GM21447 (cell line): ENCODE measurements around the gene SOX12.

ENCODE experiments used
- ATAC-seq: cut with Tn5 transposase; IDR thresholded peaks from one replicate; pipeline ENCODE4 v1.9.1; 2021; ENCODE audit not compliant: unreplicated experiment

Gene SOX12

DNA sequence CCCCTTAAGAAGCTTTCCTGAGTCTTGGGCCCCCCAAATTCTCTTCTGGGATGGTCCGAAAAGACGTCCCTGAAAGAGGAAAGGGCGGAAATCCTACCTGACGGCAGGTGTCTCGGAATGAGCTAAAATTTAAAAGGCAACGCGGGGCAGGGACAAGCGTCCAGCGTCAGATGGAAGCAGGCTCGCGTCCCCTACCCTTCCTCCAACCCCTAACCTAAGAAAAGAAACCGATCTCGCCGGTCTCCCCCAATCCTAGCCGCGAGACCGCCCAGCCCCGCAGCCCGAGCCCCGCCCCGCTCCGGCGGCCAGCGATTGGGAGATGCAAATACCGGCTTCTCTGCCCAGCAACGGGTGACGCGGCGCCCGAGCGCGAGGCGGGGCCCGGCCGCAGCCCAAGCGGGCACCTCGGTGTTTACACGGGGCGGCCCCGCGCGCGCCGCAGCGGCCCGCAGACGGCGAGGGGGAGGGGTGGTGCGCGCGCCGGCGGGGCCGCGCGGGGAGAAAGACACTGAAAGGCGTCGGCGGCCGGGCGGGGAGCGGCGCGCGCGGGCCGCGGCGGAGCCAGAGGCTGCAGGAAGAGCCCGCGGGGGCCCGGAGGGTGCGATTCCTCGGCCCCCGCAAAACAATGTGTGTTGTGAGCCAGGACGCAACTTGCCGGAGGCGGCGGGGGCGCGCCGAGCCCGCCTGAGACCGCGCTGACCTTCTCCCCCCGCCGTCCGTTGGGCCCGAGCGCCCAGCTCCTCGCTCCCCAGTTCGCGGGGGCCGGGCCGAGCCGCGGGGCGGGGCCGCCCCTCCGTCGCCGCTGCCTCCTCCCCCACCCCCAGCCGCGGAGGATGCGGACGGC, at the start of gene SOX12:
Gene SOX12 (plus strand): TSS at position 508 of the 844 bp plus-strand sequence. CDS start 373 bp downstream, outside the sequence.
- ATAC-seq, result peak; percentile 68

DNA sequence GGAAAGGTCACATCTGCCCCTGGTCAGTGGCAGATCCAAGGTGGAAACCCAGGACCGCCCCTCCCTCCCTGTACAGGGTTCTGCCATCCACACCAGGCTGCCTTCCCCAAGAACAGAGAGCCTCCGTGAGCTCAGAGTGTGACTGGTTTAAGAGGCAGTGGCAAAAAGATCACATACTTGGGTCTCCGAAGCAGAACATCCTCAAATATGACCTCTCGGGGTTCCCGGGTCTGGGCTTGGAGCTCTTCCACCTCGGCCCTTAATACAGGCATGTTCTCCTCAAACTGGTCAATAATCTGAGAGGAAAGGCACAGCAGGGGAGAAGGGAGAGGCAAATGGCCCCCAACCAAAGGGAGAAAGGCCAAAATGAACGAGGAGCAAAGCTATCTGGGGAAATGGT, 49.6 kb upstream of the SOX12 start:
- no peak for ATAC-seq

DNA sequence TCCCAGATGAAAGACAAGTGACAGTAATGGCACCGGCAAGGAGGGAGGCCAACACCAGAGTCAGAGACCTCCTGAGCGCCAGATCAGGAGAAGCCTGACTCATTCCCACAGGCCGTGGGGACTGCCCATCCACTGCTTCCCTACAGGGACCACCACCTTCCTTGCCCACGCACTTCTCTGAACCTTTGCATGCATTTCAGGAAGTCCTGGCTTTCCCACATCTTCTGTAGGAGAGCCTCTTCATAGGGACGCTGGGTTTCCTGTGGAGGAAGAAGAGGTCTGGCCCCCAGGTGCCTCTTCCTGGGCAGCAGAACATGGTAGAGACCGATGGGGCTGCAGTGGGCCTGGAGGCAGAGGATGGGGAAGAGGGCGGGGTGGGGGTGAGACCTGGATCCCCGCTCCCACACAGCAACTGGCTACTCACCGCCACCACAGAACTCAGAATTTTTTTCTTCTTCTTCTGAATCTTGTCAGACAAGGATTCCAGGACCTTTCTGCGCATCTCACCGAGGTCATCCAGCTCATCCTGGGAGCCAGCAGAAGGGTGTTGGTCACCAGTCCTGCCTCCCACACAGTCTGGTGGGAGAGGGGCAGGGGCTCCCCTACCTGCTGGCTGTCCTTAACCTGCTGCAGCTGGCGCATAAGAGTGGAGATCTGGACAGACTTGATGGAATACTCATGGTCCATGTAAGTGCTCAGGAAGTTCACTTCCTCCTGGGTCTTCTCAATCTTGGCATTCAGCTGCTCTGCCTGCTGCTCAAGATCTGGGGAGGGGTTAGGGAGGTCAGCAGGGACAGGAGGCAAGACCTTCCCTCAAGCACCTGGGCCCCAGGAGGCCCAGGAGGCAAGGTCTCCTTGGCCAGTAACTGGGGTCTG, 48.5 kb upstream of the SOX12 start:
- no peak for ATAC-seq

DNA sequence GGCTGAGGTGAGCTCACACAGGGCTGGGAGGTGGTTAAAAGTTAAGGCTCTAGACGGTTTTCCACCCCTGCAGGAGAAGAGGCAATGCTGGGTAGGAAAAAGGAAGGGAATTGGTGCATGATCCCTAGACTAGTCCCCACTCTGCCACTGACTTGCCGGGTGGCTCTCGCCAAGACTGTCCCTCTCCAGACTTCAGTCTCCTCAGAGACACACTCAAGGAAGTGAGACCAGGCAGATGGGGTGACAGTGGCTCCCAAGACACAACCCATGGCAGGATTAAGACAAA, 47.9 kb upstream of the SOX12 start:
- ATAC-seq, result no peak

DNA sequence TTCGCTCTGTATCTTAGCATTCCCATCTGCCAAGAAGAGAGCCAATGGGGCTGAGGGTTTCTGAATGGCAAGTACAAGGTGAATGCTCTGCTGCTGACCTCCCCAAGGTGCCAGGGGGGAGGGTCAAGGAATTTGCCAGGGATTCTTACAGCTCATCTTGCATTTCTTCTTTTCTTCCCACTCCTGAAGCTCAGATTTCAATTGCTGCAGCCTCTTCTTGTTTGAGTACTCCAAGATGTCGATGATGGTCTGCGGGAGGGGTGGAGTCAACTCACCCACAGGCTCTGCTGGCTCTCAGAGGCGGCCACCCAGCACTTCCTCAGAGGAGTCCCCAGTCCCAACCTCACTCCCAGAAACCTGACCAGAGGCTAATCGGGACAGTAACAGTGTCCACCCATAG, 47.2 kb upstream of the SOX12 start:
- ATAC-seq, result no peak

DNA sequence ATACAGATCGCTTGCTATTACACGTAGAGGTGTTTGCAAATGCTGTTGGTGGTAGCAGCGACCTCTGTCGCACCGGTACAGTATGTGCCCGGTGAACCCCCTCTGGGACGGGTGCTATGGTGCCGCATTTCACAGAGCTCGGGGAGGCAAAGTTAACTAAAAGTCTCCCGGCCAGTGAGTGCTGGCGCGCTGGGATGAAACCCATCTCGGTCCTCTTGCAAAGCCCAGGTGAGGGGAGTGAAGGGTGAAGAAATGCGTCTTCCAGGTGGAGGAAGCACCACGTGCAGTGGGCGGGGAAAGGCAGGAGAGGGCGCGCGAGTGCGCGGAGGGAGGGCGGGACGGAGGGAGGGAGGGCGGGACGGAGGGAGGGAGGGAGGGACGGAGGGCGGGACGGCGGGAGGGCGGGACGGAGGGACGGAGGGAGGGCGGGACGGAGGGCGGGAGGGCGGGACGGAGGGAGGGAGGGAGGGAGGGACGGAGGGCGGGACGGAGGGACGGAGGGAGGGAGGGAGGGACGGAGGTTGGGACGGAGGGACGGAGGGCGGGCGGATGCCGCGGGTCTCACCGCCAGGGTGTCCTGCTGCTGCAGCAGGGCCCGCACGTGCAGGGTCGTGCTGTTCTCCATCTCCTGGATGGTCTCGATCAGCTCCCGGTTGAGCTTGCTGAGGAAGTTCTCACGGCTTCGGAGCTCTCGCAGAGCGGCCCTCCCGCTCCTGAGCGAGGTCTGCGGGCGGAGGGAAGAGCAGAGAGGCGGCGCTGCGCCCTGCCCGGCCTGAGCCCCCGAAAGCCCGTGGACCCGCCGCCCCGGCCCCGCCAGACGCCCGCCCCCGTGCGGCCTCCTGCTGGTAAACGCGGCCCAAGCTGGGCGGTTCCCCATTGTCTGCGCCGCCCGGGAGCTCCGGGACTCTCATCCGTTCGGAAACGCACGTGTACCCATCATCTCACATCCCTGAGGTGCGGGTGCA, 46.5 kb upstream of the SOX12 start:
- ATAC-seq, result no peak

DNA sequence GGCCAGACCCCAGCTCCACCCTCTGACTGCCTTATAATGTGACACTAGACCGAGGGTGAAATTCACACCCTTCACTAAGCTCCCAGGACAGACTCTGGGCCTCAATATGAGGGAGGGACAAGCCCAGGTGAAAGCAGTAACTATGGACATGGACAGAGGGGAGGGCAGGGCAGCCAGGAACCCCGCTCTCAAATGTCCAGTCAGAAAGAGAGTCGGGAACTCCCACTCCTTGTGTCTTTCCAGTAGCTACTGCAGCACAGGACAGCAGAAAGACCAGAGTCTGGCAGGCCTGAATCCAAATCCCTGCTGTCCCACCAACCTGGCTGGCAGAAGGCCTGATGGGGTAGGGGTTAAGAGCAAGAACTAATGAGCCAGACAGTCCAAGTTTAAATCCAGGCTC, 41.2 kb upstream of the SOX12 start:
- ATAC-seq, result no peak

DNA sequence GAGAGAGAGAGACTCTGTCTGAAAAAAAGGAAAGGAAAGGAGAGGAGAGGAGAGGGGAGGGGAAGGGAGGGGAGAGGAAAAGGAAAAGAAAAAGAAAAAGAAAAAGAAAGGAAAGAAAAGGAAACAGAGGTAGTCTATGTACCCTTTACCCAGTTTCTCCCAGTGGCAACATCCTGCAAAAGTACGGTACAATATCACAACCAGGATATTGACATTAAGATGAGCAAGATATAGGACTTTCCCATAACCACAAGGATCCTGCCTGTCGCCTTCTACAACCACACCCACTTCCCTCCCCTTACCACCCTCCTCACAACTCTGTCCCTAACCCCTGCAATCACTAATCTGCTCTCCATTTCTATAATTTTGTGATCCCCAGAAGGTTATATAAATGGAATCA, 38.8 kb upstream of the SOX12 start:
- no peak for ATAC-seq

DNA sequence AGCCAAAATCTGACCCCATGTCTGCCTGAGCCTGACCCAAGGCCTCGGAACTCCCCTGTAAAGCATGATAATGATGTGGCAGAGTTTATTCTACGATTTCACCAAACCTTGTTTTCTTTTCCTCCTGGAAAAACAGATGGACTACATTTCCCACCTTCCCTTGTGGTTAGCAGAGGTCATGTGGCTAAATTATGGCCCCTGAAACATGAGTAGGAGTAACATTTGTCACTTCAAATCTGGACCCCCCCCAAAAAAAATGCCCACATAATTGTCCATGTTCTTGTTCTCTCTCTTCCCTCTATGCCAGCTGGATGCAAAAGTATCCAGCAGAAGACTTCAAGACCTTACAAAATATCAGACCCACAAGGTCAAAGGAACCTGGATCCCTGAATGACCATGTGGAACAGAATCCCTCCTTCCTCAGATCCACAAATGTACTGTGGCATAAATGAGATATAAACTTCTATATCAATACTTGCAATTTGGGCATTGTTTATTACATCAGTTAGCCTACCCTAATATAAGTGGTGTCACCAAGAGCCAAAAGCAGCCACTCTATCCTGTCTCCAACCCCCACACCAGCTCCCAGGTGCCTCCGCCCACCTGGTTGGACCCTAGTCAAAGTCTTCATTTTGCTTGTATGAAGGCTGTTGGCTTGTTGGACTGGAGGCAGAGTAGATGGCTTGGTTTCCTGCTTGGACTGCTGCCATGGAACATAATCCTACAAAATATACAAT, 36.2 kb upstream of the SOX12 start:
- ATAC-seq, result no peak

DNA sequence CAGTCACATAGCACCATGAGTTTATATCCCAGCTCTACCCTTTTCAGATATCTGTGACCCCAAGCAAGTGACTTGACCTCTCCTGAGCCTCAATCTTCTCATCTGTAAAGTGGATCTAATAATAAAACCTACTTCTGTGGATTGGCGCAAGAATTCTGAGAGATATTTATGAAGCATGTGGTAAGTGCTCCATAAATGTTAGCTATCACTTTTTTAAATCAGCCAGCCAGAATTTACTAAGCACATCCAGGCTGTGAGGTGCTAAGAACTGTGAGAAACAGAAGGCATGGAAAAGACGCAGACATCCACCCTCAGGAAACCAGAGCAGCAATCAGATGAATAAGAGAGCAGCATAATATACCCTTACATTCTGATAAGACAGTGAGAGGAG, 35.7 kb upstream of the SOX12 start:
- ATAC-seq, result peak; percentile 5

DNA sequence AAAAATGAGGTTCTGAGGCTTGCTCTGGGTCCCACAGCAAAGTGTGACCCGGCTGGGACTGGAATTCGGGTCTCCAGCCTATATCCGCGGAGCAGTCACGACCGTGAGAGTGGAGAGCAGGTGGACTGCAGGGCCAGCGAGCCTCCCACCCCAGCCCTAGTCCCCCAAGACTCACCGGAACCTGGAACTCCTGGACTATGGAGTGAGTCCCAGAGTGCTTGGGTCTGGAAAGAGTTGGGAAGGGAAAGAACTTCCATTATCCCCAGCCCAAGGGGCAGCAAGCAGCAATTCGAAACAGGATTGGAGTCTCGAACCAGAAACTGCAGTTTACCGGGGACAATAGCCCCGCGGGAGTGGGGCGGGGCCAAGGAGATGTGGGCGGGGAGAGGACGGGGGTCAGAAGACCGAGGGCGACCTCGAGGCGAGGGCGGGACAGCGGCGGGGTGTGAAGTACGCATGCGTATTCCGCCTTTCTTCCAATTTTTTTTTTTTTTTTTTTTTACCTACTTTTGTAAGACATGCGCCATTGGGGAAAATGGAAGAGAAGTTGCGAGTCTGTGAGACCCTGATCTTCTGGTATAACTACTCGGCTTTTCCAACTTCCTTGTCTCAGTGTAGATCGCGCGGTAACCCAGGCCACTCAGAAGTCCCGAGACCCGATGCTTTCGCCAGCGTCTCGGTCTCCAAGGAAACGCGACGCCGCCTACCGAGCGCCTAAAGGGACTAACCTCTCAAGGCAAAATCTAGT, 35.1 kb upstream of the SOX12 start, which contains the start of gene C20orf96:
Gene C20orf96 (minus strand): TSS at position 667 of the 748 bp plus-strand sequence. CDS start 140 bp downstream, at position 527.
- peak; percentile 80 for ATAC-seq

DNA sequence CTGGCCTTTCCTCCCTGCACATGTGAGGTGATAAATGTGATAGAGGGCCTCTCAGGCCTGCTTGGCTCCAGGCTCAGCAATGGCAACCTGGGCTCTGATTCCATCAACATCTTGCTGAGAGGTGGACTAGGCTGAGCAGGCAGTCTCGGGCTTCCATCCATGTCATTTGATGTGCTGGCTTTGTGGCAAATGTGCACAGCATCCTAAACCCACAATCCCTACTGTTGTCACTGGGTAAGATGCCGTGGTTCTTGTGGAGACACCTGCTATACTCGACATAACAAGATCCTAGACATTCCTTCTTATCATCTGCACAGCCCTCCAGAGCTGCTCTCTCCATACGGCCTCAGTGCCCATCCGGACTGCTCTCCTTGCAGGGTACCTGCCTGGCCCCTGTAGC, 30.8 kb upstream of the SOX12 start:
- no peak for ATAC-seq

DNA sequence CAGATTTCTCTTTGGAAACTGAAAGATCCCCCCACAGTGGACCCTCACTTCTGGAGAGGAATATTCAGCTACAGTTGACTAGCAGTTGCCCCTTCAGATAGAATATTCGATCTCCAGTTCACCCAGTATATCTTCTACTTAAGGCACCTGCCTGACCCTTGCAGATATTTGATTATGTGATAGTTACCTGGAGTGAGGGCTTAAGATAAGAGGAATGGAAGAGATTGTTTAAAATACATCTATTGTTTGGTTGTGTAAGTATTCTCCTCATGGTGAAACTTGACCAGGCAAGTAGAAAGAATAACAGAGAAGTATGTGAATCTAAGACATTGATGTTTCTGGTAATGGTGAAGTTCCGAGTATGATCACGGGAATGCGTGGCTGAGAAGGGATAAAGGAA, 29.5 kb upstream of the SOX12 start:
- ATAC-seq, result no peak

DNA sequence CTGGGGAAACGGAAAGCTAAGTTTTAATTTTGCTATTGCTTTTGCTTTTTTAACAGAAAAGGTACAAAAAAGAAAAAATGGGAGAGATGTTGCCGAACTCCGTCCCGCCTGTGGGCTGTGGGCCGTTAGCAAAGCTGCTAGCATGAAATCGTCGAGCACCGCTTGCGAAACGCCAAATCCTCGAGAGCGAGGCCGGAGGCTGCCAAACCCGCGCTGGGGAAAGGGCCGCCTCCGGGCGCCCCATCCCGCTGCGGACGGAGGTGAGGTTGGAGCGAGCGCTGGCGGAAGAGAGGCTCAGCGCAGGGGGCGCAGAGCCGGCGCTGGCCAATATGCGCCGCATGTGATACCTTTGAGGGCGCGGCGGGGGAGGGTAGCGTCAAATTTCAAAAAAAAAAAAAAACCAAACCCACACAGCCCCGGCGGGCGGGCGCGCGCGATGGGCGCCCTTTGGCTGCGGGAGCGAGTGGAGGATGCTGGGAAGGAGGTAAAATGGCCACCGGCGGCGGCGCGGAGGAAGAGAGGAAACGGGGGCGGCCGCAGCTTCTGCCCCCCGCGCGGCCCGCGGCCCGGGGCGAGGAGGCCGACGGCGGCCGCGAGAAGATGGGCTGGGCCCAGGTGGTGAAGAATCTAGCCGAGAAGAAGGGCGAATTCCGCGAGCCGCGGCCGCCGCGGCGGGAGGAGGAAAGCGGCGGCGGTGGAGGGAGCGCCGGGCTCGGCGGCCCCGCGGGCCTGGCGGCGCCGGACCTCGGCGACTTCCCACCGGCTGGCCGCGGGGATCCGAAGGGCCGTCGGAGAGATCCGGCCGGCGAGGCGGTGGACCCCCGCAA, 28.0 kb upstream of the SOX12 start, which contains the start of gene ZCCHC3:
Gene ZCCHC3 (plus strand): TSS at position 473 of the 827 bp plus-strand sequence. CDS start 17 bp downstream, at position 490.
- ATAC-seq, result peak; percentile 70

DNA sequence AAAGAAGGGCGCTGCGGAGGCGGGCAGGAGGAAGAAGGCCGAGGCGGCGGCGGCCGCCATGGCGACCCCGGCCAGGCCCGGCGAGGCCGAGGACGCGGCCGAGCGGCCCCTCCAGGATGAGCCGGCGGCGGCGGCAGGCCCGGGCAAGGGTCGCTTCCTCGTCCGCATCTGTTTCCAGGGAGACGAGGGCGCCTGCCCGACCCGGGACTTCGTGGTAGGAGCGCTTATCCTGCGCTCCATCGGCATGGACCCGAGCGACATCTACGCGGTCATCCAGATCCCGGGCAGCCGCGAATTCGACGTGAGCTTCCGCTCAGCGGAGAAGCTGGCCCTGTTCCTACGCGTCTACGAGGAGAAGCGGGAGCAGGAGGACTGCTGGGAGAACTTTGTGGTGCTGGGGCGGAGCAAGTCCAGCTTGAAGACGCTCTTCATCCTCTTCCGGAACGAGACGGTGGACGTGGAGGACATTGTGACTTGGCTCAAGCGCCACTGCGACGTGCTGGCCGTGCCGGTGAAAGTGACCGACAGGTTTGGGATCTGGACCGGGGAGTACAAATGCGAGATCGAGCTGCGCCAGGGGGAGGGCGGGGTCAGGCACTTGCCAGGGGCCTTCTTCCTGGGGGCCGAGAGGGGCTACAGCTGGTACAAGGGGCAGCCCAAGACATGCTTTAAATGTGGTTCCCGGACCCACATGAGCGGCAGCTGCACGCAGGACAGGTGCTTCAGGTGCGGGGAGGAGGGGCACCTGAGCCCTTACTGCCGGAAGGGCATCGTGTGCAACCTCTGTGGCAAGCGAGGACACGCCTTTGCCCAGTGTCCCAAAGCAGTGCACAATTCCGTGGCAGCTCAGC, 27.2 kb upstream of the SOX12 start:
- ATAC-seq, result peak; percentile 31

DNA sequence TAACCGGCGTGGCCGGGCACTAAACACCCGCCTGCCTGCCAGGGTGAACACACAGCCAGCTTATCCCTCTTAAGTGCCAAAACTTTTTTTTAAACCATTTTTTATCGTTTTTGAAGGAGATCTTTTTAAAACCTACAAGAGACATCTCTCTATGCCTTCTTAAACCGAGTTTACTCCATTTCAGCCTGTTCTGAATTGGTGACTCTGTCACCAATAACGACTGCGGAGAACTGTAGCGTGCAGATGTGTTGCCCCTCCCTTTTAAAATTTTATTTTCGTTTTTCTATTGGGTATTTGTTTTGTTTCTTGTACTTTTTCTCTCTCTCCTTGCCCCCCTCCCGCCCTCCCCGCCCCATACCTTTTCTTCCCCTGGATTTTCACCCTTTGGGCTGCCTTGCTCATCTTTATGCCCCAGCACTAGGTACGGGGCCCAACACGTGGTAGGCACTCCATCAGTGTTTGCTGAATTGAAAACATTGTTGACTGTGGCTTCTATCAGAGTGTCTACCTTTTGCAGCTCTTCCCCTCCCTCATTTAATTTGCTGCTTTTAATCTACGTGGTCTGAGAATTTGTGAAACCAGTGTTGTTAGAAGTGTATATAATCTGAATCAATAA, 26.5 kb upstream of the SOX12 start:
- ATAC-seq, result no peak

DNA sequence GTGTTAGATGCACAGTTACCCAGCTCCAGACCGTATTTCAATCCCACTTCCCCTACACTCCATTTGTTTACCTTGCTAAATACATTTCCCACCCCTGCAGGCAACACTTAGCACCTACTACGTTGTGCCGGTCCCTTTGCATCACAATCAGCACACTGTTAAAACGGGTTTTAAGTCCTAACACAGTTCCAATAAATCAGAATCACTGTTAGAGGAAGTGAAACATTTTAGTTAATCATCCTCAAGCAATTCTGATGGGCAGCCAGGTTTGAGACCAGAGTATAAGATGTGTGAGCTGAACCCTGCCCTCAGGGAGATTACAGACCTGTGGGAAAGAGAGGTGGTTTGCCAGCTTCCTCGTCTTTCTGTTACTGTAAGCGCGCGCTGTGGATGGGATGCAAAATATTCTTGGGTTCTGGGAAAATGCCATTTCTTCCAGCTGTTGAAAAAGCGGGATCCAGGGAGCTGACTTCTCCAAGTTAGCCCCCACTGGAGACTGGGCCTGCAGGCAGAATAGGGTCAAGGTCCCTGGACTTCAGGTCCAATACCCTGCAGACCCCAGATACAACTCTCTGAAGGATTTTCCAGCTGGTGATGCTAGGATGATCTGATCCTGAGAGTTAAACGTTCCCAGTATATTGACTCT, 24.9 kb upstream of the SOX12 start:
- no peak for ATAC-seq
